Neural progenitor cell (in vitro differentiated cells): Measurements from ENCODE around the gene PLB1.

Experiments
- CTCF ChIP-seq: fragments of 200-600 bp; sonication (generic); IDR thresholded peaks from 2 replicates; pipeline ENCODE4 v1.5.1; 2017; ENCODE audit warnings: antibody characterized with exemption, mild to moderate bottlenecking
- EZH2 ChIP-seq: fragments of 200-600 bp; sonication (generic); IDR thresholded peaks from 2 replicates; pipeline ENCODE4 v1.6.1; 2017; ENCODE audit warnings: antibody characterized with exemption, mild to moderate bottlenecking, moderate library complexity

GRCh38 chr2:28591711-28592335 lies 96.0 kb downstream of the PLB1 start:
- TF ChIP-seq CTCF (no peak), EZH2 (no peak)
